Fibroblast of villous mesenchyme (primary cell): Measurements from ENCODE around the gene GRIK4. TPM values are rescaled to one million over a fixed set of nuclear protein-coding genes. Genes with fewer than 3 reads are reported as not detected.
A peak's percentile ranks its signal among the peaks of the same experiment; 100 is the strongest.

Source experiments
- DNase-seq: peaks from one replicate; pipeline ENCODE4 v3.0.0-alpha.2; 2010; ENCODE audit warnings: low read depth
- H3K4me3 ChIP-seq: 2 replicates; pipeline ENCODE4 v1.5.1; 2011; ENCODE audit warnings: low read depth, mild to moderate bottlenecking, low read length
- CTCF ChIP-seq: IDR thresholded peaks from 2 replicates; pipeline ENCODE4 v1.5.1; 2012; ENCODE audit warnings: low read depth, mild to moderate bottlenecking, low read length; ENCODE audit not compliant: insufficient read depth
- total RNA-seq: library from RNA; depleted of rRNA; stranded (reverse); fragments of >200 nt; gene quantifications from 2 replicates; pipeline ENCODE4 v1.2.3, GENCODE V29; 2012

GRIK4 gene
- total RNA-seq, 1 donor: under 0.01 TPM

- H3K4me3 ChIP-seq: no peak overlapping the region
- no peak for DNase-seq
- no peak for TF ChIP-seq CTCF
Observed at GRCh38 chr11:120473503-120473902, 38.0 kb upstream of the GRIK4 start.

- H3K4me3 ChIP-seq: no peak overlapping the region
- peak; percentile 22 for DNase-seq
- TF ChIP-seq CTCF: no peak
Observed at GRCh38 chr11:120482149-120482548, 29.4 kb upstream of the GRIK4 start.

GRCh38 chr11:120484722-120485121 is 26.8 kb upstream of the GRIK4 start:
- TF ChIP-seq CTCF: no peak
- no peak overlapping the region for H3K4me3 ChIP-seq
- no peak for DNase-seq

GRCh38 chr11:120486138-120486537 is 25.4 kb upstream of the GRIK4 start:
- H3K4me3 ChIP-seq: no peak overlapping the region
- TF ChIP-seq CTCF: no peak
- DNase-seq: no peak

- no peak for TF ChIP-seq CTCF
- no peak overlapping the region for H3K4me3 ChIP-seq
- DNase-seq: no peak
Observed at GRCh38 chr11:120489799-120490198, 21.7 kb upstream of the GRIK4 start.

GRCh38 chr11:120492486-120492885 is 19.1 kb upstream of the GRIK4 start:
- no peak overlapping the region for H3K4me3 ChIP-seq
- no peak for TF ChIP-seq CTCF
- no peak for DNase-seq

GRCh38 chr11:120494595-120494994 is 17.0 kb upstream of the GRIK4 start:
- no peak for TF ChIP-seq CTCF
- H3K4me3 ChIP-seq: no peak overlapping the region
- DNase-seq: no peak
